ENCODE results near the gene VIL1. TPM values are rescaled to one million over a fixed set of nuclear protein-coding genes. Genes with fewer than 3 reads are reported as not detected.
A peak's percentile ranks its signal among the peaks of the same experiment; 100 is the strongest.

VIL1 gene
- total and polyA plus RNA-seq, 2 of the 13 experiments (the other 11 are each of a cell fraction or from before 2014, with no cell fraction given), result 287 to 301 TPM

DNA sequence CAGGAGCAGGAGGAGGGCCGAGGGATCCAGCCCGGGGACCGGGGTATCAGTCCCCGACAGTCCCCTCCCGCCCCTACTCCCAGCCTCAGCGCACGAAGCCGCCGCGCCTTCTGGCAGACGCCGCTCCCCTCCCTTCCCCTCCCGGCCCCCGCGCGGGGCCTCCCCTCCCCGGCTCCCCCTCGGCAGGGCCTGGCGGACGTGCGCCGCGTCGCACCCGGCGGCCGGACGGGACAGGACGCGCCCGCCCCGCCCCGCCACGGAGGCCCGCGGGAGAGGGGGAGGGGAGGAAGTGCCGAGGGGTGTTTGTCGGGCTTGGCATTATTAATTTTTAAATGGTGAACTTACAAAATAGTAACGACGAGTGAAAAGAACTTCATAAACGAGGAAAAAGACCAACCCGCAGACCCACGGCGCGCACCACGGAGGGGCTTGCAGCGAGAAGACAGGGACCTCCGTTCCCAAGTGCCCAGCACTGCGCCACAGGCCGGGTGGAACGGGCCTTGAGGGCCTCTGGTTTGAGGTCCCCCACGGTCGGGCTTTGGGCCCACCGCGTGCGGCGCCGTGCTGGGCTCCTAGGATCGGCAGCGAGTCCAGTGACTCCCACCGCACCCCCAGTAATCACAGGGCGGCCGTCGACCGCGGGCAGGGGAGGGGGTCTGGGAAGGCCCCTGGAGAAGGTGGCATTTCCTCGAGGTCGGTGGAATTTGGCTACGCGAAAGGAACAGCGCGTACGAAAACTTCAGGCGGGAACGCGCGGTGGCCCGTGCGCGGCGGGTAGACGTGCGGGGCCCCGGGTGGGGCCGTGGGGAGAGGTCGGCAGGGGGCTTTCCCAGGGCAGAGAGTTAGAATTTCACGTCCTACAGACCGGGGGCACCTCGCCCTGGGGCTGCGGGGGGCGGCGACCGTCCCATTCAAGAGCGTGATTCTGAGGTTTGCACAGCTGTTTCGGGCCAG, 20.2 kb upstream of the VIL1 start (continued):
- no peak for TF ChIP-seq TRIM22 (IDR thresholded peaks at IDR 0.05)
- TF ChIP-seq, protein P1, sequence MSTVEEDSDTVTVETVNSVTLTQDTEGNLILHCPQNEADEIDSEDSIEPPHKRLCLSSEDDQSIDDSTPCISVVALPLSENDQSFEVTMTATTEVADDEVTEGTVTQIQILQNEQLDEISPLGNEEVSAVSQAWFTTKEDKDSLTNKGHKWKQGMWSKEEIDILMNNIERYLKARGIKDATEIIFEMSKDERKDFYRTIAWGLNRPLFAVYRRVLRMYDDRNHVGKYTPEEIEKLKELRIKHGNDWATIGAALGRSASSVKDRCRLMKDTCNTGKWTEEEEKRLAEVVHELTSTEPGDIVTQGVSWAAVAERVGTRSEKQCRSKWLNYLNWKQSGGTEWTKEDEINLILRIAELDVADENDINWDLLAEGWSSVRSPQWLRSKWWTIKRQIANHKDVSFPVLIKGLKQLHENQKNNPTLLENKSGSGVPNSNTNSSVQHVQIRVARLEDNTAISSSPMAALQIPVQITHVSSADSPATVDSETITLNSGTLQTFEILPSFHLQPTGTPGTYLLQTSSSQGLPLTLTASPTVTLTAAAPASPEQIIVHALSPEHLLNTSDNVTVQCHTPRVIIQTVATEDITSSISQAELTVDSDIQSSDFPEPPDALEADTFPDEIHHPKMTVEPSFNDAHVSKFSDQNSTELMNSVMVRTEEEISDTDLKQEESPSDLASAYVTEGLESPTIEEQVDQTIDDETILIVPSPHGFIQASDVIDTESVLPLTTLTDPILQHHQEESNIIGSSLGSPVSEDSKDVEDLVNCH (CRISPR knock-in tag; IDR thresholded peaks at IDR 0.05), result 0 out of 2 replicates have a peak, but pooled peaks have one; percentile 11
- TF ChIP-seq ZNF281 (CRISPR knock-in tag; IDR thresholded peaks at IDR 0.05; ENCODE audit: borderline replicate concordance), result peak; percentile 94
- TF ChIP-seq ZFP1 (CRISPR knock-in tag; IDR thresholded peaks at IDR 0.05), result no peak
- no peak for TF ChIP-seq TEAD3 (CRISPR knock-in tag; optimal IDR thresholded peaks at IDR 0.05; ENCODE audit: borderline replicate concordance)
- peak; percentile 90; the same call in 1 of the 2 replicates for TF ChIP-seq HOXA5 (CRISPR knock-in tag; IDR thresholded peaks at IDR 0.05)
- TF ChIP-seq, protein P2, sequence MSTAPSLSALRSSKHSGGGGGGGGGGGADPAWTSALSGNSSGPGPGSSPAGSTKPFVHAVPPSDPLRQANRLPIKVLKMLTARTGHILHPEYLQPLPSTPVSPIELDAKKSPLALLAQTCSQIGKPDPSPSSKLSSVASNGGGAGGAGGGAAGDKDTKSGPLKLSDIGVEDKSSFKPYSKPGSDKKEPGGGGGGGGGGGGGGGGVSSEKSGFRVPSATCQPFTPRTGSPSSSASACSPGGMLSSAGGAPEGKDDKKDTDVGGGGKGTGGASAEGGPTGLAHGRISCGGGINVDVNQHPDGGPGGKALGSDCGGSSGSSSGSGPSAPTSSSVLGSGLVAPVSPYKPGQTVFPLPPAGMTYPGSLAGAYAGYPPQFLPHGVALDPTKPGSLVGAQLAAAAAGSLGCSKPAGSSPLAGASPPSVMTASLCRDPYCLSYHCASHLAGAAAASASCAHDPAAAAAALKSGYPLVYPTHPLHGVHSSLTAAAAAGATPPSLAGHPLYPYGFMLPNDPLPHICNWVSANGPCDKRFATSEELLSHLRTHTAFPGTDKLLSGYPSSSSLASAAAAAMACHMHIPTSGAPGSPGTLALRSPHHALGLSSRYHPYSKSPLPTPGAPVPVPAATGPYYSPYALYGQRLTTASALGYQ (CRISPR knock-in tag; IDR thresholded peaks at IDR 0.05), result no peak; the same call in none of the 2 replicates
- TF ChIP-seq ATM (IDR thresholded peaks at IDR 0.05; ENCODE audit: borderline replicate concordance), result no peak
- no peak for TF ChIP-seq ZNF737 (CRISPR knock-in tag; IDR thresholded peaks at IDR 0.05; ENCODE audit: borderline replicate concordance)
- no peak for TF ChIP-seq ZNF33B (CRISPR knock-in tag; IDR thresholded peaks at IDR 0.05)
- TF ChIP-seq ZZZ3 (CRISPR knock-in tag; IDR thresholded peaks at IDR 0.05; ENCODE audit: borderline replicate concordance), result peak; percentile 26
- TF ChIP-seq TFDP2 (CRISPR knock-in tag; IDR thresholded peaks at IDR 0.05), result no peak
- no peak for TF ChIP-seq ZNF652 (CRISPR knock-in tag; IDR thresholded peaks at IDR 0.05; ENCODE audit: borderline replicate concordance, low read depth)
- TF ChIP-seq KAT2B (IDR thresholded peaks at IDR 0.05; ENCODE audit: borderline replicate concordance, low read depth, low read length), result no peak
- no peak for TF ChIP-seq RCOR2 (CRISPR knock-in tag; IDR thresholded peaks at IDR 0.05)
- TF ChIP-seq ZNF616 (CRISPR knock-in tag; IDR thresholded peaks at IDR 0.05; ENCODE audit: low read depth), result no peak
- TF ChIP-seq ZNF160 (CRISPR knock-in tag; IDR thresholded peaks at IDR 0.05), result no peak; the same call in 1 of the 2 replicates
- no peak; the same call in 1 of the 2 replicates for TF ChIP-seq ZBTB7B (CRISPR knock-in tag; IDR thresholded peaks at IDR 0.05)
- TF ChIP-seq ZSCAN20 (CRISPR knock-in tag; IDR thresholded peaks at IDR 0.05; ENCODE audit: borderline replicate concordance), result no peak; the same call in 1 of the 2 replicates
- TF ChIP-seq ZNF589 (CRISPR knock-in tag; conservative IDR thresholded peaks at IDR 0.05), result peak; percentile 14; the same call in 1 of the 2 replicates

All from HepG2 (cell line).